Stimulated activated CD4-positive, alpha-beta T cell treated with anti-CD3 and anti-CD28 coated beads, TNF-alpha, amount 100 ng/mL, for 24 hours (primary cell): Measurements from ENCODE around the gene DENND1A.
A peak's percentile ranks its signal among the peaks of the same experiment; 100 is the strongest.

Experiments used
- DNase-seq, 3 experiments: peaks; one replicate each; pipeline ENCODE4 v3.0.0-alpha.2; 2020; ENCODE audit warnings: low read depth in 3 of 3

DENND1A gene

GRCh38 chr9:123356851-123357742 lies 572.8 kb downstream of the DENND1A start:
- DNase-seq, result no peak

DNA sequence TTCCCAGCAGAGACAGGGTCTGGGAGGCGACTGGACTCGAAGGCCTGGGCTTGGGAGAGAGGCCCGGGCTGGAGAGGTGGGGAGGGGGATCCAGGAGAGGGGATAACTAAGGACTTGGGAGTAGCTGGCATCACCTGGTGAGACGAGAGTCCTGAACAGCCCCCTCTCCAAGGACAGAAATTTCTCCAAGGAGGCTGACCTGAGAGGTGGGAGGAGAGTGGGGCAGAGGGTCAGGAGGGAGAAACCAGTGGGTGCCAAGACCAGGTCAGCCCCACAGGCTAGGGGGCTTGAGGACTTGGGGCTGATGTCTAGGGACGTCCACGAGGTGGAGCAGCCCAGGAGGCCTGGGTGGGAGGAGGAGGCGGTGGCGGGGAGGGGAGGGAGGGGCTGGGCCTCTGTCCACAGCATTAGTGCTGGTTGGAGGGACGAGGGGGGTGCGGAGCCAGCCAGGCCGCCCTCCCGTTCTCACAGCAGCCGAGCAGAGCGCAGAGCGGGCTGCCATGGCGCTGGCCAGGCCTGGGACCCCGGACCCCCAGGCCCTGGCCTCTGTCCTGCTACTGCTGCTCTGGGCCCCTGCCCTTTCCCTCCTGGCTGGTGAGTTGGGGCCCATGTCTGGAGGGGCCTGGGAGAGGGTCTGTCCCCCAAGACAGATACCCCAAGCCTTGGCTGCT lies 574.0 kb downstream of the DENND1A start, which contains the start of gene CRB2:
CRB2 (plus strand) TSS at position 437 of the 671 bp plus-strand sequence; CDS start at position 501, 64 bp downstream.
- no peak for DNase-seq

DNA sequence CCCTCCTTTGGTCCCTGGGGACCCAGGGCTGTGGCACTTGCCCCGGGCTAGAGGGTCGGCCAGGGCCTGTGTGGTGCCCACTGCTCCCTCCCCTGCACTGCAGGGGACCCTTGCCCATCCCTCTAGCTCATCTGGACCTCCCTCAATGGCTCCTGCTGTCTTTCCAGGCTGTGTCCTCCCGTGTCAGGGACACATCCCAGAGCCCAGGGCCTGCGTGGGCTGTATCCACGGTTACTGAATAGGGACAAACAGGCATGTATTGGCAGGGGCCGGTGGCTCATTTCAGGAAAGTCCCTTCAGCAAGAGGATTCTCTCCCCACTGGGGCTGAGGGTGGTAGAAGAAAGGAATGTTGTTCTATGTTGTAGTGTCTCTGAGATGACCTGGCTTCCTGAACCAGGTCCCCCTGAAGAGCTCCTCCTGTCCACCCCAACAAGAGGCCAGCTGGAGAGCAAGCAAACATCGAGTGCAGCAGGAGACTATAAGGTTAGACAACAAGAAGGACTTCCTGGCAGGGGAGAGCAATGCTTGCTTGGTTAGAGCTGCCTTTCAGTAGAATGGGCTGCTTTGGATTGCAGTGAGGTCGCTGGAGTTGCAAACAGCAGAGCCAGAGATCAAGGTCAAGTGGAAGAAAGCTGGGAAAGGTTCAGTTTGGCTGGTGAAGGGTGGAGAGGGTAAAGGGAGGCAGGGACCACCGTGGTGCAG lies 575.0 kb downstream of the DENND1A start:
- no peak for DNase-seq

DNA sequence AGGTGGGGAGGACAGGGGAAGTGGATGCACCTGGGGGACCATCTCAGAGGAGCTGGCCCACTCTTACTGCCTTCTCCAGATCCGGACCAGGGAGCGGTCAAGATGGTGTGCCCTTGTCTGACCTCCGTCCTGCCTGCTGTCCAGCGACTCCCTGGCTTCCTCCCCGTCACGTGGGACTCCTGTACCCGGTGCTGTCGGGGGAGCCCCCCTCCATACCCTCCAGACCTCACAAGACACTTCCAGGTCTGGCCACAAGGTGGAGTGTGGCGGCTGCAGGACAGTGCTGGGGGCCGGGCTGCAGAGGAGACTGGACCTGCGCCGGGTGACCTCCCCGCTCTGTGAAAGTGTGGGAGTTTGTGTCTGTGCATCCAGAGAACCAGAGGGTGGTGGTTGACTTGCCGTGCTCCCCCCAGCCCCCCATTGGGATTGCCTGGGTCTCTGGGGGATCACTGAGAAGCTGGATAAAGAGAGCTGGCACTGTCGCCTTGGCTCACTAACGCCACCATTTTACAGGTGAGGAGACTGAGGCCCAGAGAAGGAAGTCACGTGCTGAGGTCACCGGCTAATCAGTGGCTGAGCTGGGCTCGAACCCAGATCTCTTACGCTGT lies 575.8 kb downstream of the DENND1A start:
- DNase-seq, result peak; percentile 28 to 48 (median 30)

GRCh38 chr9:123353041-123353440 lies 576.9 kb downstream of the DENND1A start:
- DNase-seq, result no peak

DNA sequence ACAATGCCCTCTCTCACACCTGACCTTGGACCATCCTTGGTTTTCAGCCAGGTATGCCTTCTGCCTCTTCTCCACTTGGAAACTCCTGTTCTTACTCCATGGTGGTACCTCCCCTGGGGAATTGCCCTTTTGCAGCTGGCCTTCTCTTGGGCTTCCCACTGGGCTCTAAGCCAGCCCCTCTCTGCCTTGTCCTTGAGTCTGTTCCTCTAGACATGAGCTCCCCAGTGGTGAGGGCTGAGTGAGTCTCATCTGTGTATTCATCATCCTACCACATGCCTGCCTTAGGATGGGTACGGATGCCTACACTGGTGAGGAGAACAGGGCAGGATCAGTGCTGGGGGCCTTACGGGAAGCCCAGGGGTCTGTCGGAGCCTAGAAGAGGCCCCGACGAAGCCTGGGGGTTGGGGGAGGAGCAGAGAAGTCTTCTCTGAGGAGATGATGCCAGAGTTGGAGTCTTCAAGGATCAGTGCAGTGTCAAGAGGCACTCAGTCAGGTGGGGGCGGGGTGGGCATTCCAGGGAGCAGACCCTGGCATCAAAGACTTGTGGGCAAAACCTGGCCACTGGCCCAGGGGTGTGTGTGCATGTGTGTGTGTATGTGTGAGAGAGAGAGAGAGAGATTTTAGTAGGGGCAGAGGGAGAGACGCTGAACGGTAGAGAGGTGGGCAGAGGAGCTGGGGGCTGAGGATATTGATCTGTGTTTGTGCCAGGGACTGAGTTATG lies 579.2 kb downstream of the DENND1A start:
- no peak for DNase-seq

DNA sequence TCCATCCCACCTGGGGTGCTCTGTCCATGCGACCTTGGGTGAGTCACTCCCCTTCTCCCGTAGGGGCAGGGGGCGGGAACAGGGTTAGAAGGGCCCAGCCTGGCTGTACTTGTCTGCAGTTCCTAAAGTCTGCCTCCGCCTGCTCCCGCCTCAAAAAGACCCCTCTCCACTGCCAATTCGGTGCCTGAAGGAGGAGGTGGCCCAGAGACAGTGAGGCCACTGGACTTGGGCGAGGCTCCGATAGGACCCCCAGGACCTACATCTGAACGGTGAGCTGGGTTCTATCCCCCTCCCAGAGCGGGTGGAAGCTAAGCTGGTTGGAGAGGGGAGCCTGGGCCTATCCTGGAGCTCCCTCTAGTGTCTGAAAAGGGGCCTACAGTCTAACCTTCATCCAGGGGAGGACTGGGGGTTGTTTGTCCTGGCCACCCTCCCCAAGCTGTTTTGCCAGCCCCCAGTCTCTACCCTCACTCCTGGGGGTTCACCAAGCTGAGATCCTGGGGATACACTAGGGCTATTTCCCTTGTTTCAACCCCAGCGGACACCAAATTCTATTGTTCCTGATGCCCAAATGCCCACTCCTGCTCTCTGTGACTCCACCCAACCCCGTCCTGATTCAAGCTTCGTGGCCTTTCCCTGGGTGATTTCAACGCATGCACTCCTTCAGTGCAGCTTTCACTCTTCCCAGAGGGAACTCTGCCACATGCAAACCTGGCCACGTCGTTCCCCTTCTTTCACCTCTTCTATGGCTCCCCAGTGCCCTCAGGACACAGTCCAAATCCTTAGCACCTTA lies 580.0 kb downstream of the DENND1A start:
- DNase-seq, result peak; percentile 39 to 62 (median 49)

- DNase-seq, result no peak
Observed at GRCh38 chr9:123349033-123349432, 580.9 kb downstream of the DENND1A start.

DNA sequence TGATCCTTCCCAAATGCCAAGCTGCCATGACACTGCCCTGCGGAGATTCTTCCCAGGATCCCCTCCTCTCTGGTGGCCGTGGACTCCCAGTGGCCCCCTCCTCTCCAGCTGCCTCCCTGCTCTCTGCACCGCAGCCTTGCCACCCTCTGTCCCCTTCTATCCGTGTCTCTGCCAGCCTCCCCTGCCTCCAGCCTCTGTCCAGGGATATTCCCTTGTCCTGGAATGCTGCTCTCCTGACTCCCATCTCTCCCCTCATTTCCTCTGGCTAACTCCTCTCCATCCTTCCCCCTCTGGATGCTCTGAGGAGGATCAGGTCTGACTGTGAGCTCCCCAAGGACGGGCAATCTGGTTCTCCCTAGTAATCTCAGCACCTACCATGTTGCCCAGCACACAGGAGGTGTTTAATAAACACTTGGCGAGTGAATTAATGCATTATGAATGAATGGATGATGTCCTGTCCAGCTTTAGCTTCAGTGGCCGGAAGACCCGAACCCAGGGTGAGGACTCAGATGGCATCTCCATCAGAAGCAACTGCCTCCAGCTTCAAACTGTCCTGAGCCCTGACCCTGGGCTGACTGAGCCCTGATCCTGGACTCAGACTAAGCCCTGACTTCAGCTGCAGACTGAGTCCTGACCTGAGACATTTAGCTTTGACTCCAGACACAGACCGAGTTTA lies 581.5 kb downstream of the DENND1A start:
- no peak for DNase-seq

DNA sequence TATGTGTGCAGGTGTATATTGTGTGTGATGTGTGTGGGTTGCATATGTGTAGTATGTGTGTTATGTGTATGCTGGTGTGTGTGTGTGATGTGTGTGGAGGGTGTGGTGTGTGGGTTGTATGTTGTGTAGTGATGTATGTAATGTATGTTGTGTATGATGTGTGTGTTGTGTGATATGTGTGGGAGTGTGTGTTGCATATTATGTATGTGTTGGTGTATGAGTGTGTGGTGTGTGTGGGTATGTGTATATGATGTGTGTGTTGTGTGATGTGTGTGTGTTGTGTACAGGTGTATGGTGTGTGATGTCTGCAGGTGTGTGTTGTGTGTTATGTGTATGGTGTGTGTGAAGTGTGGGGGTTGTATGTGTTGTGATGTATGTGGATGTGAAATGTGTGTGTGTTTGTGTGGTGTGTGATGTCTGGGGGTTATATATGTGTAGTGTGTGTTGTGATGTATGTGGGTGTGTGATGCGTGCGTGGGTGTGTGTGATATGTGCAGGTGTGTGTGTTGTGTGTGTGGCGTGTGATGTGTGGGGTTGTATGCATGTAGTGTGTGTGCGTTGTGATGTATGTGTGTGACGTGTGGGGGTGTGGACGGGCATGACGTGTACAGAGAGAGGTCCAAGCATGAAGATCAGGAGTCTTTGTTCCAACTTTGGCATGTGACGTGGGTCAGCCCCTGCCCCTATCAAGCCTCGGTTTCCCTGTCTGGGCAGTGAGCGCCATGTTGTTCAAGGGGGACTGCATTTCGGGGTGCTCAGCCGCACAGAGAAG lies 582.5 kb downstream of the DENND1A start:
- DNase-seq, result no peak

- no peak for DNase-seq
Observed at GRCh38 chr9:123346826-123347225, 583.1 kb downstream of the DENND1A start.

- DNase-seq, result no peak
Observed at GRCh38 chr9:123346026-123346425, 583.9 kb downstream of the DENND1A start.

DNA sequence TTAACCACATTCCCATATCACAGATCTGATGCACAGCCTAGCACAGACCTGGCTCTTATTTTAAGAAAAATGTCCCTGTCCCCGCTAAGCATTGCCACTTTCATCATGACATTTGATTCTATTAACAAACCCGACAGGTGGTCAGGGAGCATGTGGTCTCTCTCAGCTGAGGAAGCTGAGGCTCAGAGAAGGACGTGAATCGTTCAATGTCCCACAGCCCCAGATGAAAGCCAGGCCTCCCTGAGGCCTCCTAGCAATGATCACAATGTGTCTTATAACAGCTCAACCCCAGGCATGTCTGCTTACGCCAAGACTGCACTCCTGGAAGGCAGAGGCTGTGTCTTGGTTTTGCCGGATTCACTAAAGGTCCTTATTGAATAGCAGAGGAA lies 584.4 kb downstream of the DENND1A start:
- no peak for DNase-seq

GRCh38 chr9:123344192-123344949 lies 585.6 kb downstream of the DENND1A start:
- DNase-seq, result no peak

DNA sequence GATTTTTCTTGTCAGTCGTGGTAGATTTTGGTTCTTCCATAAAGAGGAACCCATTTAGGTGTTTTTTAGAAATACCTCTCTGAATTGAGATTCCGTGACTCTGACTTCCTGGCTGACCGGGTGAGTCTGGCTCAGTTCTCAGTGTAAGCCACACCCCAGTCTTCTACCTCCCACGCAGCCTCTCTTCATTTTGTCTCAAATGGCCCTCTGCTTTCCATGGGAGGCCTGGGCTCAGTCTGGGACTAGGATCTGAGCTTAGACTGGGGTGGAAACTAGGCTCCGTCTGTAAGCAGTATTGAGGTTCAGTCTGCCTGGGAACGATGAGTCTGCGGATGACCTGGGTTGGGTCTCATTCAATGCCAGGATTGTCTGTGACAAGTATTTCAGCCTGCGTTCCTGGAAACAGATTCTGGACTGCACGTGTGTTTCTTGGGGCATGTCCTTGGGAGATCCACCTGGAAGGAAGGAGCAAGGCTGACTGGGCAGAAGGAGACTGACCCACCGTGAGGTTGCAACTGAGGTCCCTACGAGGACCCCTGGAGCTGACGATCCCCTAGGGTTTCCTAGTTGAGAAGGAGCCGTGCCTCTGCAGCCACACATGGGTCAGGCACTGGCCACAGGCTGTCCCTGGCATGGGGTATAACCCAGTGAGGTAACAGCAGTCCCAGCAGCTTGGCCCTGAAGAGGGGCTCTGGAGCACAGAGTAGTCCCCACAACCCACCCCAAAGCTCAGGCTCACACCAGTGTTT lies 586.3 kb downstream of the DENND1A start:
- DNase-seq, result no peak

GRCh38 chr9:123342247-123342646 lies 587.7 kb downstream of the DENND1A start:
- no peak for DNase-seq

DNA sequence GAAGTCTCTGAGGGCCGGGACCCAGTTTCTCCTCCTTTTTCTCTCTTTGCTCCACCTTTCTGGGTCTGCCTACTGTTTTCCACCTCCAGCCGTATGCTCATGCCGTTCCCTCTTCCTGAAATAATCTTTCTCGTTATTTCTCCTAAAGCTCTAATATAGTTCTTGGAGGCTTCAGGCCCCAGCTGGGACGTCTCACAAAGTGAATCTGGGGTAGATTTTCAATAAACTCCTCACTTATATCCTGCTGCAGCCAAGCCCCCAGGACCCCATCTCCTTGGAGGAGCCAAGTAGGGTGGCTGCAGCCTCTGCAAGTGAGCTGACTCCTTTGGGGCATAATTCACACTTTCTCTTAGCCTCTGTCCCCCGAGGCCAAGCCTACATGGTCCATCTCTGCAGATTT lies 588.1 kb downstream of the DENND1A start:
- DNase-seq, result no peak
